HG02840 (cell line): Measurements from ENCODE around the gene ZMIZ1.

Experiments
- ATAC-seq: cut with Tn5 transposase; IDR thresholded peaks from one replicate; pipeline ENCODE4 v1.9.1; 2021; ENCODE audit warnings: mild to moderate bottlenecking, moderate library complexity, moderate number of reproducible peaks; ENCODE audit not compliant: unreplicated experiment, low FRiP score

The ZMIZ1 gene

DNA sequence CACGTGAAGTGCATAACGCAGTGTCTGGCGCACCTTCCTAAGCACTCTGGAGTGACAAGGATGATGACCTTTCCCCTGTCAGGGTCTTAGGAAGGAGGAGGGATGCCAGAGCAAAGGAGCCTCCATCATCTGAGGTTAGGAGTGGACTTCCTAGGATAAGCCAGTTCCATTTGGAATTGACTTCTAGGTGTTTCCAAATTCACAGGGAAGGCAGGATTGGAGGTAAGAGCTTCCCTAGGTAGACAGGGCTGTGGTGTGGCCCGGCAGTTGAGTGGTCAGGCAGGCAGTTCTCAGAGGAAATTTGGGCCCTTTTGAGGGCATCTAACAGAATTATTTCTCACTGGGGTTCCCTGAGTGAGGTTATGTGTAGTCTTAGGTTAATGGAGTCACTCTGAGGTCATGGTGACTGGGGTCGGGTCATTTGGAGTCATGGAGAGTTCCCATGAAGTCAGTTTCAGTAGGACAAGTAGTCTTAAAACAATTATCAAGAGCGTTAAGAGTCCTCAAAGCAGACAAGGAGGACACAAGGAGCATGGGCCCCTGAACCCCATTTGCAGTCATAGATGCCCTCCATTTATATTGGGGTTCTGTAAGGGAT lies 286.8 kb downstream of the ZMIZ1 start:
- ATAC-seq: no peak

DNA sequence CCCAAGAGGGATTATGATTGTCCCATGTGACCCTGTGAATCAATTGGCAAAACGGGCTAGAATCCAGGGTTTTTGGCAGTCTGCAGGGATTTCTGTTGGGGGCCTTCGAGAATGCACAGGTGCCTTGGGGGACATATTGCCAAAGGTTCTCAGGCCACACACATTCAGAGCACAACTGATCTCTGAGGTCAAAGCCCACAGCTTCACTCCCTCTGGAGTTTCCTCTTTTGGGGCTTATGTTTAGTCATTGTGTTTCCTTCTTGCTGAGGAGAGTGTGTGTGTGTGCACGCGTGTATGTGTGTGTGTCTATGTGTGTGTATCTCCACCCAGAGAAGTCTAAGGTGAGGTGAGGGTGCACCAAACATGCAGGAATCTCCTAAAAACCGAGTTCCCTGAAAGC lies 287.3 kb downstream of the ZMIZ1 start:
- no peak for ATAC-seq

DNA sequence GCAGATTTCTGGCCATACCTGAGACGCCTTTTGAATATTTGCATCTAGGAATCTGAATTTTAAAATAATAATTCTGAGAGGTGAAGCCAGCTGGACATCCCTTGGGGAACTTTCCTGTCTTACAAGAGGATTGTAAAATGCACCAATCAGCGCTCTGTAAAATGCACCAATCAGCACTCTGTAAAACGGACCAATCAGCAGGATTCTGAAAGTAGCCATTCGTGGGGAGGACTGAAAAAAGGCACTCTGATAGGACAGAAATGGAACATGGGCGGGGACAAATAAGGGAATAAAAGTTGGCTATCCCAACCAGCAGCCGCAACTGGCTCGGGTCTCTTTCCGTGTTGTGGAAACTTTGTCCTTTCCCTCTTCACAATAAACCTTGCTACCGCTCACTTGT lies 288.4 kb downstream of the ZMIZ1 start:
- ATAC-seq: no peak

DNA sequence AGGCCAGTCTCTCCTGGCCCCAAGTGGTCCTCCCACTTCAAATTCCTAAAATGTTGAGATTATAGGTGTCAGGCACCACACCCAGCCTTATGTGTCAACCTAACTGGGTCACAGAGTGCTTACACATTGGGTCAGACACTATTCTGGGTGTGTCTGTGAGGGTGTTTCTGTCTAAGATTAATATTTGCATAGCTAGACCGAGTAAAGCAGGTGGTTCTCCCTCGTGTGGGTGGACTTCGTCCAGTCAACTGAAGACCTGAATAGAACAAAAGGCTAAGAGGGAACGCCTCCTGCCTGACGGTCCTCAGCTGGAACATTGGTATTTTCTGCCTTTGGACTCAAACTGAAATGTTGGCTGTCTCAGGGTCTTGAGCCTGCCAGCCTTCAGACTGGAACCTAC lies 290.0 kb downstream of the ZMIZ1 start:
- no peak for ATAC-seq

DNA sequence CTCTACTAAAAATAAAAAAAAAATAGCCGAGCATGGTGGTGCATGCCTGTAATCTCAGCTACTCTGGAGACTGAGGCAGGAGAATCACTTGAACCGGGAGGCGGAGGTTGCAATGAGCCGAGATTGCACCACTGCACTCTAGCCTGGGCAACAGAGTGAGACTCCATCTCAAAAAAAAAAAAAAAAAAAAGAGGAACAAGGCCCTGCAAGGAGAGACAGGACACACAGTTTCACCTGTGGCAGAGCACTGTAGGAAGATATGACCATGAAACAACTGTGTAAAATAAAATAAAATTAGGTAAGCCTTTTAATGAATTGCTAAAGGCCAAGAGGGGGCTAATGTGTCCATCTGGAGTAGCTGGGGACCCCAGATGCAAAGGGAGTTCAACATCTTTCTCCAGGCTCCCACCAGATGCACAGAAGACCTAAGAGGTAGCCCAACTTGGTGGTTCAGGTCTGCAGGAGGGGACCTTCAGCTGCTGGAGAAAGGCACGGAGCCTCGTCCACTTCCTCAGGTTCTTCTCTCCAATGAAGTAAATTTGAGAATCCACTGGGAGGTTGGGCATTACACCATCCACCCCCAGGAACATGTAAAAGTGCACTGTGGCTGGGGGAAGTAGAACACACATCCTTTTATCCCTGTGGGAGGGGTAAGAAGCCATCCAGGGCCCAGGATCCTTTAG lies 291.2 kb downstream of the ZMIZ1 start:
- no peak for ATAC-seq

DNA sequence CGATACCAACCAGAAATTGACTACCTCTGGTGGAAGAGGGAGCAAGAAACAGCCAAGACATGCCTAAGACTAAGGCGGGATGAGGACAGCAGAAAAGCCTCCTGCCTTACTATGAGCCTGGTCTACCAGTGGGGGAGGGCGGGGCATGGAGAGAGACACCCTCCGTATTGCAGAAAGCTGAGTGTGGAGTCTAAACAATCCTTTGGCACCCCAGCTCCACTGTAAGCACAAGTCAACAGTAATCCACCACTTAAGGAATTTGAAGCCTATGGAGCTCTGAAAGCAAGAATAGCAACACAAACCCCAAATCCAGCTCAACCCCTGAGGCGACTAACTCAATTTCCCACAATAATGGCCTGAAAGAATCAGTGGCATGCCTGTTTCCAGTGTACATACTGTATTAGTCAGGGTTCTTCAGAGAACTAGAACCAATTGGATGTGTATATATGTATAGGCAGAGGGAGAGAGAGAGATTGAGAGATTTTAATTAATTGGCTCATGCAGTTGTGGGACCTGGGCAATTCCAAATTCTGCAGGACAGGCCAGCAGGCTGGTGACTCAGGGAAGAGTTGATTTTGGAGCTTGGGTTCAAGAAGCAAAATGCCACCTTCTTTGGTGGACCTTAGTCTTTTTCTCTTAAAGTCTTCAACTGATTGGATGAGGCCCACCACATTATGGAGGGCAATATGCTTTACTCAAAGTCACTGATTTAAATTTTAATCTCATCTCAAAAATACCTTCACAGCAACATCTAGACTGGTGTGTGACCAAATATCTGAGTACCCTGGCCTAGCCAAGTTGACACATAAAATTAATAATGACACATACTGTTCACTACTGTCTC lies 292.0 kb downstream of the ZMIZ1 start:
- ATAC-seq: no peak

DNA sequence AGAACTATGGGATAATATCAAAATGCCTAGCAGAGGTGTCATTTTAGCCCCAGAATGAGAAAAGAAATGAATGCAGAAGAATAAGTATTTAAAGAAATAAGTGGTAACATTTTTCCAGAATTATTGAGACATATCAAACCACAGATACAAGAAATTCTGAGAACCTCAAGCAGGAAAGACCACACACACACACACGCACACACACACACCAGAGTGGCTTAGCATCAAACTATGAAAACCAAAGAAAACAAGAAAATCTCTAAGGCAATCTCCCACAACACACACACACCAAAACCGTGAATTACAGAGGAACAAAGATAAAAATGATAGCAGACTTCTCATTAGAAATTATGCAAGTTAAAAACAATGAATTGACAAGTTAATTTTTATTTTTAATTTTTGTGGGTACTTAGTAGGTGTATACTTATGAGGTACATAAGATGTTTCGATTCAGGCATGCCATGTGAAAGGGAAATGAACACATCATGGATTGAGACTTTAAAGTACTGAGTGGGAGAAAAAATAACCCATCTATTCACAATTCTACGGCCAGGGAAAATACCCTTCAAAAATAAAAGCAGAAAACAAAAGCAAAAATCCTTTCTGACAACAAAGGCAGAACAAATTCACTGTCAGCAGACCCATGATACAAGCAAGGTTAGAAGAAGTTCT lies 293.1 kb downstream of the ZMIZ1 start:
- no peak for ATAC-seq
